ENCODE measurements around the gene FAM53C.

DNA sequence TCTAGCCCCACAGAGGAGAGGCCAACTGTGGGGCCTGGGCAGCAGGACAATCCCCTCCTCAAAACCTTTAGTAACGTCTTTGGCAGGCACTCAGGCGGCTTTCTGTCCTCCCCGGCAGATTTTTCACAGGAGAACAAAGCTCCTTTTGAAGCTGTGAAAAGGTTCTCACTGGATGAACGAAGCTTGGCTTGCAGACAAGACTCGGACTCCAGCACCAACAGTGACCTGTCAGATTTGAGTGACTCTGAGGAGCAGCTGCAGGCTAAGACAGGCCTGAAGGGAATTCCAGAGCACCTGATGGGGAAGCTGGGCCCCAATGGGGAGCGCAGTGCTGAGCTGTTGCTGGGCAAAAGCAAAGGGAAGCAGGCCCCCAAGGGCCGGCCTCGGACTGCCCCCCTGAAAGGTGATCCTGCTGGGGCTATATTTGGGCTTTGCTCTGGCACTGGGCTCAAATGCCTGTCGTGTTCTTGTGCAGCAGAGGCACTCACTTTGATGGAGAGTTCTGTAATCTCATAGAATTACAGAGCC is 53.9 kb downstream of the FAM53C start:
- TF ChIP-seq POLR2AphosphoS5 (IDR thresholded peaks at IDR 0.05; ENCODE audit: low read depth, low read length), result no peak
- no peak for TF ChIP-seq SIN3A (IDR thresholded peaks at IDR 0.05; ENCODE audit: borderline replicate concordance, insufficient read depth, low read depth, low read length)
- TF ChIP-seq, protein P1, sequence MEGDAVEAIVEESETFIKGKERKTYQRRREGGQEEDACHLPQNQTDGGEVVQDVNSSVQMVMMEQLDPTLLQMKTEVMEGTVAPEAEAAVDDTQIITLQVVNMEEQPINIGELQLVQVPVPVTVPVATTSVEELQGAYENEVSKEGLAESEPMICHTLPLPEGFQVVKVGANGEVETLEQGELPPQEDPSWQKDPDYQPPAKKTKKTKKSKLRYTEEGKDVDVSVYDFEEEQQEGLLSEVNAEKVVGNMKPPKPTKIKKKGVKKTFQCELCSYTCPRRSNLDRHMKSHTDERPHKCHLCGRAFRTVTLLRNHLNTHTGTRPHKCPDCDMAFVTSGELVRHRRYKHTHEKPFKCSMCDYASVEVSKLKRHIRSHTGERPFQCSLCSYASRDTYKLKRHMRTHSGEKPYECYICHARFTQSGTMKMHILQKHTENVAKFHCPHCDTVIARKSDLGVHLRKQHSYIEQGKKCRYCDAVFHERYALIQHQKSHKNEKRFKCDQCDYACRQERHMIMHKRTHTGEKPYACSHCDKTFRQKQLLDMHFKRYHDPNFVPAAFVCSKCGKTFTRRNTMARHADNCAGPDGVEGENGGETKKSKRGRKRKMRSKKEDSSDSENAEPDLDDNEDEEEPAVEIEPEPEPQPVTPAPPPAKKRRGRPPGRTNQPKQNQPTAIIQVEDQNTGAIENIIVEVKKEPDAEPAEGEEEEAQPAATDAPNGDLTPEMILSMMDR (IDR thresholded peaks at IDR 0.05), result no peak
- TF ChIP-seq, protein P2, sequence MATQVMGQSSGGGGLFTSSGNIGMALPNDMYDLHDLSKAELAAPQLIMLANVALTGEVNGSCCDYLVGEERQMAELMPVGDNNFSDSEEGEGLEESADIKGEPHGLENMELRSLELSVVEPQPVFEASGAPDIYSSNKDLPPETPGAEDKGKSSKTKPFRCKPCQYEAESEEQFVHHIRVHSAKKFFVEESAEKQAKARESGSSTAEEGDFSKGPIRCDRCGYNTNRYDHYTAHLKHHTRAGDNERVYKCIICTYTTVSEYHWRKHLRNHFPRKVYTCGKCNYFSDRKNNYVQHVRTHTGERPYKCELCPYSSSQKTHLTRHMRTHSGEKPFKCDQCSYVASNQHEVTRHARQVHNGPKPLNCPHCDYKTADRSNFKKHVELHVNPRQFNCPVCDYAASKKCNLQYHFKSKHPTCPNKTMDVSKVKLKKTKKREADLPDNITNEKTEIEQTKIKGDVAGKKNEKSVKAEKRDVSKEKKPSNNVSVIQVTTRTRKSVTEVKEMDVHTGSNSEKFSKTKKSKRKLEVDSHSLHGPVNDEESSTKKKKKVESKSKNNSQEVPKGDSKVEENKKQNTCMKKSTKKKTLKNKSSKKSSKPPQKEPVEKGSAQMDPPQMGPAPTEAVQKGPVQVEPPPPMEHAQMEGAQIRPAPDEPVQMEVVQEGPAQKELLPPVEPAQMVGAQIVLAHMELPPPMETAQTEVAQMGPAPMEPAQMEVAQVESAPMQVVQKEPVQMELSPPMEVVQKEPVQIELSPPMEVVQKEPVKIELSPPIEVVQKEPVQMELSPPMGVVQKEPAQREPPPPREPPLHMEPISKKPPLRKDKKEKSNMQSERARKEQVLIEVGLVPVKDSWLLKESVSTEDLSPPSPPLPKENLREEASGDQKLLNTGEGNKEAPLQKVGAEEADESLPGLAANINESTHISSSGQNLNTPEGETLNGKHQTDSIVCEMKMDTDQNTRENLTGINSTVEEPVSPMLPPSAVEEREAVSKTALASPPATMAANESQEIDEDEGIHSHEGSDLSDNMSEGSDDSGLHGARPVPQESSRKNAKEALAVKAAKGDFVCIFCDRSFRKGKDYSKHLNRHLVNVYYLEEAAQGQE (IDR thresholded peaks at IDR 0.05; ENCODE audit: insufficient read depth in 1 of 2, low read depth in 2 of 2, low read length in 1 of 2), result no peak
- TF ChIP-seq TCF7L2 (IDR thresholded peaks at IDR 0.05; ENCODE audit: low read depth, low read length), result no peak

Measured in Panc1 (cell line).